Posterior vena cava (tissue), 2 donors: ENCODE results near the gene TFB1M. TPM values are rescaled to one million over a fixed set of nuclear protein-coding genes. Genes with fewer than 3 reads are reported as not detected.

Source experiments
- DNase-seq: peaks from one replicate; pipeline ENCODE4 v3.0.0-alpha.2; 2020; ENCODE audit warnings: low spot score
- intact Hi-C, 2 donors: fragments of 100-400 bp; cut with DNase I; formaldehyde crosslinking; loops; one replicate each; pipeline versions ENCODE4 v1.14.1 to v1.14.2; 2022 to 2023
- total RNA-seq, 2 donors: library from RNA; stranded (reverse); fragmentation: NEBNext Ultra II Directional; extraction: Animal tissue kit (Norgen Biotek cat#: 25700); gene quantifications; one replicate each; pipeline ENCODE4 v1.2.1, GENCODE V29; 2021
- donor health status: DM: yes; HTN: yes; CAD: no.
- donor health status: DM: yes; HTN: yes; CAD: no.

Gene TFB1M
- total RNA-seq, 2 donors from 2014 or later, result 18.6 to 19.2 TPM

DNA sequence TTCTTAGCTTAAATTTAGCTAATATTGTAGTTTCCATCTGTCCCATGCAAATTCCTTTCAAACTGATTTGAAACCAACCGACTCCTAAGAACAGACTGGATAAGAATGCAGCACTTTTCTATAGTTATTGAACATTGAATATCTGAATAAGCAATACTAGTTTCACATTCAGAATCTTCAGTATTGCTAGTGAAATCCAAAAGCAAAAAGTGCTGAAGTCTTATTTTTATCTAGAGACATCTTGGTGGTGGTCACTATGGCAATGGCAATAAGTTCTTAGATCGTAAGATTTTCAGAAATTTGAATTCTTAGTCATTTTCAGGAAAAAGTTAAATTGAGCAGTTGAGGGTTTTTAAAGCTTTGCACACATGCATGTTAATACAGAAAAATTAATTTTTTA, 2.7 kb downstream of the TFB1M start:
- DNase-seq, result no peak
- intact Hi-C loops, result no loop called here

DNA sequence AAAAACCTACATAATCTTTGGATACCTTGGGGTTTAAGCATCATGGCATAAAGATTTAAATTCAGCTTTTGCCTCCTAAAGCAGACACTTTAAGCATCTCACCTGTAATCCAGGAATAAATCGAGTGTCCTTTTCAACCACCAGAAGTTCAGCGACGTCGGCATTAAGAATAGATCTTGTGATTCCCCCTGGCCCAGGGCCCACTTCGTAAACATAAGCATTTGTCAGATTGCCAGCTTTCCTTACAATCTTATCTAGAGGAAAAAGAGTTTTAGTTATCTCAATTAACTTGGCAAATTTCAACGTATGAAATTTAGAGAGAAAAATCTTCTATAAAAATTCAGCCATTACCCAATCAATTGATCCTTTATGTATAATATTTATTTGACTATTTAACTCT, 3.2 kb downstream of the TFB1M start:
- intact Hi-C loops, result no loop called here
- no peak for DNase-seq

DNA sequence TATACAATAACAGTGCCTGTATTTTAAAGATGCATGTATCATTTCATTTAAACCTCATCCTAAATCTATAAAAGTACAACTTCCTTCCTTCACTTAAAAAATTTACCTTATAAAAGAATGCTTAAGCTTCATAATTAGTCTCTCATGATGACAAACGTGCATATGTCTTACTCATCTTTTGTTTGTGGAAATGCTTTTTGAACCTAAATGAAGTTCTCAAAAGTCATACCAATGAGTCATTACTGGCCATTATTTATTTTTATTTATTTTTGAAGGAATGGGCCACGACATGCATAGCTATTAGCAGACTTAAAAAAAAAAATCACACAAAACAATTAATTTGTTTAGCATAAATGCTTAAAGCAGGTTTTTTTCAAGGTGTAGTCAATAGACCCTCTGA, 3.7 kb downstream of the TFB1M start:
- DNase-seq, result no peak
- intact Hi-C loops, result no loop called here

DNA sequence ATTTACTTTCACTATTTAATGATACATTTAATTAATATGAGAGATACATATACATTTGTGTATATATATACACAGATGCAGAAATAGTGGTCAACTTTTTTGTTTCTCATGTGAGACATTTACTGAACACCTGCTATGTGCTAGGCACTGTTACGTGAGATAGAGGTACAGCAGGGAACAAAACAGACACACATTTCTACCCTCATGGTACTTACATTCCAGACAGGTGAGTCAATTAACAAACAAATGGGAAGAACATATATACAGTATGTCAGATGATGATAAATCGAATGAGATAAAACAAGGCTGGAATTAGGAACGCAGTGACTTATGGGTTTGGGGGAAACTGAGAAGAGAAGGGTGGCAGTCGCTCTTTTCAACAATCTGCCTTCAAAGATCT, 5.1 kb downstream of the TFB1M start:
- intact Hi-C loops, result no loop called here
- DNase-seq, result no peak

DNA sequence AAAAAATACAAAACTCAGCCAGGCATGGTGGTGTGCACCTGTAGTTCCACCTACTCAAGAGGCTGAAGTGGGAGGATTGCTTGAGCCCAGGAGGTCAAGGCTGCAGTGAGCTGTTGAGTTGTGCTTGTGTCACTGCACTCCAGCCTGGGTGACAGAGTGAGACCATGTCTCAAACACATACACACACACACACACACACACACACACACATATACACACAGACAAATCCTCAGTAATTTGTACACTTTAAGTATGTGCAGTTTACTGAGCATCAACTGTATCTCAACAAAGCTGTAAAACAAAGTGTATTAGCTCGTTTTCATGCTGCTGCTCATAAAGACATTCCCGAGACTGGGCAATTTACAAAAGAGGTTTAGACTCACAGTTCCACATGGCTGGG, 7.3 kb downstream of the TFB1M start:
- DNase-seq, result no peak
- intact Hi-C loops, result no loop called here

DNA sequence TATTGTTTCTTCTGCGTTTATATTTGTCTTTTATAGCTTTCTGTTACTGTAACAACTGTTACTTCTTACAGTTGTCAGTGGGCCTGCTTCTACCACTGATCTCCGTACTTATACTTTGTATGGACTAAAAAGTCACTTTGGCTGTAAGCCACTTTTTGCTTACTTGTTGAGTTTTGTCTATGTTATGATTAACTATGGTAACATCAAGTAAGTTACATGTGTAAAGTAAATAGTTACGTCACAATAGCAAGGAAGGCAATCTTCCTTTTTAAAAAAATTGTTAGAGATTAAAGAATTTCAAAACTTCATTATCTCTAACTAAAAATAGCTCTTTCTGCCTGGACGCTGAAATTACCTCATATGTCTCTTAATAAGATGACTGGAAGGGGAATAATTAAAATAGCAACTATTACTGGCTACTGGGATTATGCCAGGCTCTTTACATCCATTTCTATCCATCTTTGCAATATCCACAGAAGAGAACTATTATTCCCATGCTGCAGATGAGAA, 10.9 kb downstream of the TFB1M start:
- no peak for DNase-seq
- intact Hi-C loops, result no loop called here

DNA sequence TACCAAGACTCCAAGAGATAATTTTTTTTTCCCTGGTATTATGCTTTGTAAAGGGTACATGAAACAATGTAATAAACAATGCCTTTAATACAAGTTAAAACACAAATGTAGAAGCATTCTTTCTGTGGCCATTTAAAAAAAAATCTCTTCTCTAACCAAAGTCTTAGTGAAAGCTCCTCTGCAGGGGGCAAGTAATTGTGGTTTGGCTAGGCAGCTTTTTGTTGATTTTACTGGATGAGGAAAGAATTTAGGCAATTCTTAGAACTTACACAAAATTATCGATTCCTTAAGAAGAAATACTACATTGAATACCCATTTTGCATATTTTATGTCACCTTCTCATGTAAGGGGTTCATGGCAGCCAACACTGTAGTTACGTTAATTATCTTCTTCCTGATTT, 12.4 kb downstream of the TFB1M start:
- DNase-seq, result no peak
- intact Hi-C loops, result no loop called here

DNA sequence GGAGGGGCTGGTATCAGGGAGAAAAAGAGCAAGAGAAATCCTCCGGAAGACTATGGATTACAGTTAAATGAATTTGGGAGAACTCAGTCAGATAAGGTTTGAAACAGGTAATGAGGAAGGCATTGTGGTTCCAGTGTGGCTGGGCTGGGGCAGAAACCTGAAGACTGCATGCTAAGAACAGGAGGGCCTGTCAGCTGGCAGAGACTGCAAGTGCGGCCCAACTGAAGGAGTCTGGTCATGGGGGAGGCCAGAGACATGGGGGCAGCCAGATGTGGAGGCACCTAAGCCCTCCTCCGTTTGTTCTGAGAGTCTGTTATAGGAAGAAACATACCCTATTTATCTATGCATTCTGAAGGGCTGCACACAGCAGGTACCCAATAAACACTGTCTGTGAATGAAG, 16.6 kb downstream of the TFB1M start:
- no peak for DNase-seq
- intact Hi-C loops, result no loop called here

DNA sequence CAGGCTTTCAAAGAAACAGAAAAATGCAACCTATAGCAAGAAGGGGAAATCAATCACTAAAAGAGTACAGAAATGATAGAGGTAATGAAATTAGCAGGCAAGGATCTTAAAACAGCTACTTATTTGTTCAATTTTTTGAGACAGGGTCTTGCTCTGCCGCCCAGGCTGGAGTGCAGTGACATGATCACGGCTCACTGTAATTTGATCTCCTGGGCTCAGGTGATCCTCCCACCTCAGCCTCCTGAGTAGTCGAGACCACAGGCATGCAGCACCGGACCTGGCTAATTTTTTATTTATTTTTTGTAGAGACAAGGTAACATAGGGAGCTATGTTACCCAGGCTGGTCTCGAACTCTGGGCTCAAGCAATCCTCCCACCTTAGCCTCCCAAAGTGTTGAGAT, 21.6 kb downstream of the TFB1M start:
- intact Hi-C loops, result no loop called here
- no peak for DNase-seq

DNA sequence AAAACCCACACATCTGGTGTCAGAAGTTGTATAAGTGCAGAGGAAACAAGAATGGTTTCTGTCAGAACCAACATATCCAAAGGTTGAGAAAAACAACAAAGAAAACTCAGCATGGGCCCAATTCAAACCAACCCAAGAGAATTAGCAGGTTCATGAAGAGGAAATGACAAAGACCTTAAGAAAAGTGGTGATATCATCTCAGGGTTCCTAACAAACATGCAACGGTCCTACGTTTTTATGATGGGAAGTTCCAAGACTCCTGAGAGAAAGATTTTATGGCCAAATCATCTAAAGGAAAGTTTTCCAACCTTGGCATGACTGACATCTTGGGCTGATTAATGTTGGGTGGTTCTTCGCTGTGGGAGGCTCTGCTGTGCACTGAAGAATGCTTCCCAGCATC, 23.0 kb downstream of the TFB1M start:
- DNase-seq, result no peak
- intact Hi-C loops, result no loop called here

DNA sequence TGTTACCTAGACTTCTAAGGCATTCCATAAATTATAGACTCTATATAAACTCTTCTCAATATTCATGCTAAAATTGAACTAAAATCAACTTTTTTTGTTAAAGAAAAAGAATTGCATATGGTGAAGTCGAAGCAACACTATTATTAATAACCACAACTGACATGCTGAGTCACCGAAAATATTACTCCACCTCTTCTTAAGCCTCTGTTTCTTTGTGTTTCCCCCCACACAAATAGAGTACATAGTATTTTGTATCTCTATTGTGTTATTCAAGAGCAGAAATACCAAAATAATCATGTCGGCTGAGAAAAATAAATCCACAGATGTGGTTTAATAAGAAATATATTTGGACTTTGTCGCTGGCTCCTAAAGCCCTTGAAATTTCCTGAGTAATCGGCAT, 23.8 kb downstream of the TFB1M start:
- intact Hi-C loops, result no loop called here
- no peak for DNase-seq

DNA sequence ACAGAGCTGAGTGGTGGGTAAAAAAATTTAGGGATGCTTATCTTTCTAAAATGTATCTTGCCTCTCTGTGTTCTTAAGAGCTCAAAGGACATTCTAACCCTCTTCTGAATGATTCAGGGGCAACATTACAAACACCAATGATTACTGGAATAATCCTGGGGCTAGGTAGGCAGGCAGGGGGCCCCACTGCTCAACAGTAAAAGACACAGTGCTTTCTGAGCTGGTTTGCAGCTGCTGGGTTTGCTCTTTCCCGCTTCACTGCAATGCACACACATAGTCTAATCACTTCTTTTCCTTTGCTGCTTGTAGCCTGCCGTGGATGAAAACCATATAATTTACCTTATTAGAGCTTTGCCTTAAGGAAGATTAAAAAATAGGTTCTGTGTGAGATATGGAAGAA, 26.5 kb downstream of the TFB1M start:
- intact Hi-C loops, result no loop called here
- no peak for DNase-seq

DNA sequence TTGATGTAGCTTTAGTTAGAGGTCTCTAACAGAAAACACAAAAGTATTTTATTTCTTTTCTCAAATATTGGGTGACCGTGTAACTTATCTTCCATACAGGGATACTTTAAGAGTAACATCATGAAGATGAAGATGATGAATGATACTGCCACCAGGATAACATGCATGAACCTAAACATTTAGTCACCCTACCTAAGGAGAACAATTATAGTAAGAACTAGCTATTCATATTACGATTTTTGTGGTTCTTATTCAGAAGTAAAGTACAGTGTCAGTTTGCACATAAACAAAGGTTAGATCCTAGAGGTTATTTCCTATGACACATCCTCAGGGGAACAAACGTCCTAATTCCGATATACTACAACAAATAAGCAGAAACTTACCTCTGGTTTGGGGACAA, 29.5 kb downstream of the TFB1M start:
- intact Hi-C loops, result no loop called here

DNA sequence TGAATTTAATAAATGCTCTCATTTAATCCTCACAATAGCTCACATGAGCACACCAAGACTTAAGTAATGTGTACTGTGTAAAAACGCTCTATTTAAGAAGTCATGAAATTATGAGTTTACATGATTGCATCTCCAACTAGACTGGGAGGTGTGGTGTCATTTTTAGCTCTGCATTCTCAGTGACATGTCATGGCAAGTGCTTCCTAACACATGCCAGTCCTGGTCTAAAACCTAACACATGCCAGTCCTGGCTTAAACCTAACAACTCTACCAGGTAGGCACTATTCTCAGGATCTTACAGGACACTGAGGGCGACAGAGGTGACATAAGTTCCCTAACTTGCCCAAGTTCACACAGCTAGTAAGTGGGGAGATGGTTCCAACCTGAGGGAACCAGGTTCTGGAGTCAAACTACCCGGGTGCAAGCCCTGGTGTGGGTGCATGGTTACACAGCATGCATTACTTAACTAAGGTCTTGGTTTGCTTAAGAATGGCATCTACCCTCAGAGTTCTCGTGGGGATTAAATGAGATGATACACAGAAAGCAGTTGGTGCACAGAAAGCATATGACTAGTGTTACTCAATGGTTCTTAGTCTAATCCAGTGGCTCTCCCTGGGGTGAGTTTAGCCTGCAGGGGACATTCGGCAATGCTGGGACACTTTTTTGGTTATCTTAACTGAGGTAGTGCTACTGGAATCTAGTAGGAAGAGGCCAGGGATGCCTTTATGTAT, 35.8 kb downstream of the TFB1M start:
- no peak for DNase-seq
- intact Hi-C loops, result no loop called here

More for the DNA sequence above, 29.5 kb downstream of the TFB1M start:
- no peak for DNase-seq

DNA sequence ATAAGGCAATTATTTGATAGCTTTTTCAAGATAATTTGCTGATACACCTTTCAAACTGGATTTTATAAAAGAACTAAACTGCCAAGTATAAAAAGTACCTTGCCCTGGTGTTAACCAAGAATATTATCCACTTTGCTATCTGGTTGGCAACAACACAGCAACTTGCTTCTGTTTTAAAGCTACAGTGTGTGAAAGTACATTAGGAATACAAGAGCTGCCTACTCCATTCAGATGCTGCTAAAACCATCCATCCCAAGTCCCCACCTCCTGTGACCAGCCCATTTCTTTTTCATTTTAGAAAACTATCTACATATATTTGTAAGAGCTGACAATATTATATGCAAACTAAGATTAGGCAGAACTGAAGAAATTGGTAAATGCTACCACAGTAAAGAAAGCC, 37.6 kb downstream of the TFB1M start:
- no peak for DNase-seq
- intact Hi-C loops, result no loop called here

DNA sequence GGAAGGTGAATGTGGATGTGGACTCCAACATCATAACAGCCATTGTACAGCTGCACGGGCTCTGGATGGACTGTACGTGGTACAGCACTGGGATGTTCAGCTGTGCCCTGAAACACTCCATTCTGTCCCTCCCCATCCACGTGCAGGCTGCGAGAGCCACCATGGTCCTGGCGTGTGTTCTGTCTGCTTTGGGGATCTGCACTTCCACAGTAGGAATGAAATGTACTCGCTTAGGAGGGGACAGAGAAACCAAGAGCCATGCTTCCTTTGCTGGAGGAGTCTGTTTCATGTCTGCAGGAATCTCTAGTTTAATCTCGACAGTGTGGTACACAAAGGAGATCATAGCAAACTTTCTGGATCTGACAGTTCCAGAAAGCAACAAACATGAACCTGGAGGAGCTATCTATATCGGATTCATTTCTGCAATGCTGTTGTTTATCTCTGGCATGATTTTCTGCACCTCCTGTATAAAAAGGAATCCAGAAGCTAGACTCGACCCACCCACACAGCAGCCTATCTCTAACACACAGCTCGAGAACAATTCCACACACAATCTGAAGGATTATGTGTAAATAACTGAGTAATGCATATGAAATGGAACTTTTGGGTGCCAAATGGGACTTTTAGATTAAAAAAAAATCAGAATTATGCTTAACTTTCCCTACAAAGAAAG, 38.3 kb downstream of the TFB1M start:
- DNase-seq, result no peak
- intact Hi-C loops, result no loop called here

DNA sequence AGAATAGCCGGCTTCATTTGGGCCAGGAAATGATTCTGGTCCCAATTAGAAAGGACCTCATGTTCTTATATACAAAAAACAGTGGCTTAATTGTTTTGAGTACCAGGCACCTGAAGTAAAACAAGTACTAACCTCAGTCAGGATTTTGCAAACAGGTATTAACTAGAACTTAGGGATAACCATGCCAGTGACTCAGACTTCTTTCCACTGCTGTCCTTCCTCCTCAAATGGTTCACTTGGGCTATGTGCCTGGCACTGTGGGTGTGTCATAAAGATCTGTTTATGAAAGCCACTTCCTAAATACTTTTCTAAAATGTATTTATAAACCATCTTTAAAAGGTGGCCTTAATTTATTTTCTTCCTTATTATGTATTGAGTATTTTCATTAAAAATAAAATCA, 39.8 kb downstream of the TFB1M start:
- intact Hi-C loops, result no loop called here
- DNase-seq, result no peak

DNA sequence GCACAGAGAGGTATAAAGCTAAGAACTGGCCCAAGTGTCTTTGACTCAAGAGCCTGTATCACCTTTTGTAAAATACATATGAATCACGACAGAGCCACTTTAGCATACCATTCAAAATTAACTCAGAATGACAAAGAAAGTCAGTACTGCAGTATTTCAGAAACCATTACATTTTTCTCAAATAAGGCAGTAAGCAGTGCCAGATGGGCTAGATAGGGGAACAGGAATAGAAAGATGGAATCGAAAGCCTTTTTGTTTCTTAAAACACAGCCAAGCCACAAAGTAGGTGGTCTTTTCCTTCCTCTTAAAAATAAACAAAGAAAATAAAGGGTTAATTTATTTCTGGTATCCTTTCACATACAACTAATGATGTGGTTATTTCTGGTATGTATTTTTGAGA, 40.2 kb downstream of the TFB1M start:
- no peak for DNase-seq
- intact Hi-C loops, result no loop called here

DNA sequence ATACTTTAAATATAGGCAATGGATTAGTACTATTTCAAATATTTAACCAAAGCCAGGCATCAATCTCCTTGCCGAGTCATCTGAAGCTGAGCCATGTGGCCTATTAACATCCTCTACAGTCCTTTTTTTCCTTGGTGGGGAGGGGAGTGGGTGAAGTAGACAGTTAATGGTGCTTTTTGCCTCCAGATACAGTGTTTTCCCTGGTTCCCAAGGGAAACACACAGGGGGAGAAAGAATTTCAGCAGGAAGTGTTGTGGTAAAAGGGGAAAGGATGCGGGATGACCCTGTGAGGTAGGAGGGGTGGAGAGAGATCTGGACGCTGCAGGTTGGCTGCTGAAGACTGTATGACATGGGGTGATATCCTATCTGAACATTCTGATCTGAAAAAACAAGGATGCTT, 40.9 kb downstream of the TFB1M start:
- intact Hi-C loops, result no loop called here
- no peak for DNase-seq

DNA sequence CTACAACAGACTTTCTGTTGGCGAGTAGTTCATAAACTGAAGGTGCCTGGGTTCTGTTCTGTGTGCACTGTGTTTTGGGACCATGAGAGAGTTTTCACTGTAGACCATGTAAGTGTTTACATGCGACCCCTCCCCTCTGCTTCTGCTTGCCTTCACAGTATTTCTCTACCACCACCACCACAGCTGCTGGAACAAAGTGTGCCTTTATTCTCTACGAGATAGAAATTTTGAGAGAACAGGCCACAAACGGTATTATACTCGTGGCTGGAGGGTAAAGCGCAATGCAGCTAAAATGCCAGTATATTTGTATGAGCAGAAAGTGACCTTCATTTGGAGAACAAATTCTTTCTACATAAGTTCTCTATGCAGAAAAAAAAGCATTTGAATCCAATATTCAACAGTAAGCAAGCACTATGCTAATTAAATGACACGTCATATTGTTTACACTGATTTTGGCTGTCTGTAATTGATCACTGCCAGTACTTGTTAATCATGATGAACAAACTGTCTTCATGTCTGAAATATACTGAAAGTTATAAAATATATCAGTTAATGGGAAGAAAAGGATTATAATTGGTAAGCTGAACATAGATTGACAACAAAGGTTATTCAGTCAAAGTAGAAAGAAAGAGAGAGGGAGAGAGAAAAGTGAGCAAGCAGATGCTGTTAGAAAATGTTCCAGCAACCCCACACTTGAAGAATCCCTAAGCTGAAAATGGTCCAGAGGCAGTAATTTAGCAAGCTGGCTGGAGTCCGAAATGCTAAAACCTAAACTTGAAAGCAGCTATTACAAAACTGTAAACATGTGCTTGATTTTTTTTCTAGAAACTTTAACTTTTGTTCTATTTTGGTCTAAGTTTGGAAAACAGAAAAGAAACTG, 41.7 kb downstream of the TFB1M start:
- no peak for DNase-seq
- intact Hi-C loops, result no loop called here
